Bone marrow (tissue), 2 donors: ENCODE measurements around the gene WNK2.
A peak's percentile ranks its signal among the peaks of the same experiment; 100 is the strongest.

Experiments used
- DNase-seq, 2 donors: peaks; one replicate each; lab custom pipeline; 2025; lab: John Stamatoyannopoulos, UW

Gene WNK2

GRCh38 chr9:93183663-93184431 is at the start of gene WNK2:
Gene WNK2, plus strand, starts transcription at chr9:93184139. Its CDS starts 791 bp downstream, at chr9:93184930.
- DNase-seq: no peak

- no peak for DNase-seq
Measured at GRCh38 chr9:93134740-93135444, 49.0 kb upstream of the WNK2 start.

GRCh38 chr9:93136011-93136440 is 47.9 kb upstream of the WNK2 start:
- DNase-seq: no peak

GRCh38 chr9:93137362-93137761 is 46.6 kb upstream of the WNK2 start:
- DNase-seq: no peak

DNA sequence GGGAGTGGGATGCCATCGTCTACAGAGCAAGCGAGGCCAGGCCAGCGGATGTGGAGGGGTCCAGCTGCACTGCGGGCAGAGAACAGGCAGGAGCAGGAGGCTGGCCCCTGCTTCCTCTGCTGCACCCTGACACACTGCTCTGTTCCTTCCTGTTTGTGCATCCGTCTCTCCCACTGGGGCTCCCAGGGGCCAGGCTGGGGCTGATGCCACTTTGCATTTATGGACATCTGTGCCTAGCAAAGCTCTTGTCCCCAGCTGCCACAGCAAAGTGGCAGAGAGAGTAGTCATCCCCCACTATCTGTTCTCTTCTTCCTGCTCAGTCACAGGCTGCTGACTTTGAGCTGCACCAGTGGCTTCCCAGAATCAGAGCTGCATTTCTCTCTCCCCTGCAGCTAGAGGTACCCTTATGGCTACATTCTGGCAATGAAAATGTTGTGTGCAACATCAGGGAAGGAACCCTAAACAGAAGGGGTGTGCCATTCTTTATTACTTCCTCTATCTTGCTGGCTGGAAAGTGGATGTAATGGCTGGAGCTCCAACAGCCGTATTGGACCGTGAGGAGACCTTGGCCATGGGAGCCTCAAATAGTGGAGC is 45.7 kb upstream of the WNK2 start:
- peak in 1 of 2 donors; percentile 23 for DNase-seq

DNA sequence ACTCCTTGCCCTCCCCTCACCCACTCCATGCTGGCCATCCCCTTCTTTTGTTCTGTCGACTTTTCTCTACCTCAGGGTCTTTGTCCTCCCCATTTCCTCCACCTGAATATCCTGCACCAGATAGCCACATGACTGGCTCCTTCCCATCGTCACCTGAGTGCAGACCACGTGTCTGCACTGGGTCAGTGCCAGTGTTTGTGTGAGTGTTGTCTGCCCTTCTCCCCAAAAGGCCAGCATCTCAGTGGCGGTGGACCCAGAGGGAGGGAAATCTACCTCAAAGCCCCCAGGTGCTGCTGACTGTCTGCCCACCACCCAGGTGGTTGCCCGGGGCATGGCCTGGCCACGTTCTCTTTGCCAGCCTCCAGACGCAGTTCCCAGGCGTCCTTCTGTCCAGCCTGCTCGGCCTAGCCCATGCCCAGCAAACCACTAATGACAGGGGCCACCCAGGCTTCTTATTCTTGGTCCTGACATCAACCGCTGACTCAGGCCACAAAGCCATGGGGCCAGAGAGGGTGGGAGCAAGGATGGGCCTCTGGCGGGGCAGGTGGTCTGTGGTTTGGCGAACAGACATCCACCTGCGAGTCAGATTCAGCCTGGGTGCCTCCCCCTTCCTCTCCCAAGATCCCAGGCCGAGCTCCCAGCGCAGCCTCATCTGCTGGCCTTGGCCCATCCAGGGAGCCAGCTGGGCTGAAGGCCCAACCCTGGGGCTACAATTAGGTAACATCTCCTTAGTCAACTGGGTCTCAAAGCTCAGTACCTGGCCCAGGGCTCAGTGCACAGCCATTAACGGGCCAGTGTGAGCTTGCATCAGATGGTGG is 44.4 kb upstream of the WNK2 start:
- DNase-seq: no peak

- no peak for DNase-seq
Measured at GRCh38 chr9:93141771-93142483, 42.0 kb upstream of the WNK2 start.

DNA sequence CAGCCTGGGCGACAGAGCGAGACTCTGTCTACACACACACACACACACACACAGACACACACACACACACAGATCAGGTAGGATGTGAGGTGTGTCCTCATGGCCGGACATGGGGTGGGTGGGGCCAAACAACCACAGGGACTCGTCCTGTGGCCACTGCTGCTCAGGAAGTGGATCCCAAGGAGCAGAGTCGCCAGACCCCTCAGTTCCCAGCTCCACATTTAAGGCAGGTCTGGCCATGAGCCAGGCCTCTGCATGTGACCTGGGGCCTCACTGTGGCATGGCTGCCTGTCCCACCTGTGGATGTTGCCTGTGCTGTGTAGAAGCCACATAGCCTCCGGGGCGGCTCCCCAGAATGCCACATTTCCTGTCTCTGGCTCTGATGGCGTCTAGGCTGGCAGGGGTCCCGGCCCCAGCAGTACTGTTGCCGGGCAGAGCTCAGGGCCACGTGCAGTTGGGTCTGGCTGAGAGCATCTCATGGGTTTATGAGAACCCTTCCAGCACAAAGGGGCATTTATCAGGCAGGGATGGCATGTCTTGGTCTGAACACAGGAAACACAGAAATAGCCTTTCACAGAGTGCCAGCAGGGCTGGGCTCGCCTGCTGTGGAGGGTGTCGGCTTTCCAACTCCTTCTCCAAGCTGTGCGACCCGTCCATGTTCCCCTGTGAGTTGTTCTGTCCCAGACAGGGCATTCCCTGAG is 40.0 kb upstream of the WNK2 start:
- DNase-seq: peak in 1 of 2 donors; percentile 37

DNA sequence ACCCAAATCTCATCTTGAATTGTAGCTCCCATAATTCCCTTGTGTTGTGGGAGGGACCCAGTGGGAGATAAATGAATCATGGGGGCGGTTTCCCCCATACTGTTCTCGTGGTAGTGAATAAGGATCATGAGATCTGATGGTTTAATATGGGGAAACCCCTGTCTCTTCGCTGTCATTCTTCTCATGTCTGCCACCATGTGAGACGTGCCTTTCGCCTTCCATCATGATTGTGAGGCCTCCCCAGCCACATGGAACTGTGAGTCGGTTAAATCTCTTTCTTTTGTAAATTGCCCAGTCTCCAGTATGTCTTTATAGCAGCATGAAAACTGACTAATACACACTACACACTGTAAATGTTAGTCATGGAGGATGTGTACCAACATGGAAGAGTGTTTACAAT is 37.2 kb upstream of the WNK2 start:
- peak in 1 of 2 donors; percentile 8 for DNase-seq

- DNase-seq: no peak
Measured at GRCh38 chr9:93147632-93148031, 36.3 kb upstream of the WNK2 start.

DNA sequence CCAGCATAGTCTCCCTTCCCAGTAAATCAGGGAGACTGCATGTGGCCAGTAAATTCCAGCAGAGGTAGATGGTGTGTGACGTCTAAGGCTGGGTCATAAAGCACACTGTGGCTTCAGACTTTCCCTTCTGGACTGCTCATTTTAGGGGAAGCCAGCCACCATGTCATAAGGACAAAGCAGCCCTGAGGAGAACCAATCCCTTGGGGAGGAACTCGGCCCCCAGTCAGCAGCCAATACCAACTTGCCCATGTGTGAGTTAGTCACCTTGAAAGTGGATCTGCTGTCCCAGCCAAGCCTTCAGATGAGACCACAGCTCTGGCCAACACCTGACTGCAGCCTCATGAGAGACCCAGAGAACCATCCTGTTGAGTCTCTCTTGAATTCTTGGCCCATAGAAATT is 35.2 kb upstream of the WNK2 start:
- no peak for DNase-seq

DNA sequence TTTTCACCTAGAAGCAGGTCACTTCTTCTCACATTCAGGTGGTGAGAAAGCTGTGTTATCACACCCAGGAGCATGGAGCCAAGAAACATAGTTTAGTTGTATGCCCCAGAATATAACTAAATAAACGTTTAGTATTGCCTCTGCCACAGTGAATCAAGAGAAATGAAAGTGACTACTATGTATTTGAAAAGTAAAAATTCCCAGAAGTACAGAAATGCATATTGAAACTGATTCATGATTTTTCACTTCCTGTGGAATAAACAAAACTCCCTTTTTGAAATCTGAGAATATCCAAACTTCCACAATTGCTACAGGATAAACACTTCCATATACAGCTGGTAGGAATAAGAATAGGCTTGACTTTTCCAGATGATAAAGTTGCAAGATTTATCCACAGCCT is 34.6 kb upstream of the WNK2 start:
- DNase-seq: no peak

GRCh38 chr9:93151097-93151784 is 32.7 kb upstream of the WNK2 start:
- DNase-seq: no peak

DNA sequence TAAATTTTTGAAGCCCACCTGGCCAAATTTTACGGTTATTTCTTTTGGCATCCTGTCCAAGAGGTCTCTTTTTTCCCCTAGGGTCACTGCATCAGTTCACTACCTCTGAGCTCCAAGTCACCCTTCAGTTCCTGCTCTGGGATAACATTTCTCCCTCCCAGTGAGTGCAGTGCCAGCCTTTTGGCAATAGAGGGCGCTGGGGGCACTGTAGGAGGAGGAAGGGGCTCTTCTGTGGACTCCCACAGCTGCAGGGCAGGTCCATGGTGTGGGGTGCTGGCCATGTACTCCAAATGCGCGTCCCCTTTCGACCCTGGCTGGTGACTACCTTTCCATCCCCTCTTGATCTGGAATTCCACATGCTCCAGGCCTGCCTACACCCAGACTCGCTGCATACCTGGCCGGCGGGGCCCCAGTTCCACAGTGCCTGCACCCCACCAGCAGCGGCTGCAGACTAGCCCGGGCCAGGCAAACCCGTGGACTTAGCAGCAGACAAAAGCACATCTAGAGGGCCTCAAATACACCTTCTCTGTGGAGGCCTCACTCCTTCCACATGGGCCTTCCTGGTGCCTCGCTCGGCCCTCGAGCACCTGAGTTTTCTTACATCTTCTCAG is 29.5 kb upstream of the WNK2 start:
- peak in 1 of 2 donors; percentile 26 for DNase-seq

DNA sequence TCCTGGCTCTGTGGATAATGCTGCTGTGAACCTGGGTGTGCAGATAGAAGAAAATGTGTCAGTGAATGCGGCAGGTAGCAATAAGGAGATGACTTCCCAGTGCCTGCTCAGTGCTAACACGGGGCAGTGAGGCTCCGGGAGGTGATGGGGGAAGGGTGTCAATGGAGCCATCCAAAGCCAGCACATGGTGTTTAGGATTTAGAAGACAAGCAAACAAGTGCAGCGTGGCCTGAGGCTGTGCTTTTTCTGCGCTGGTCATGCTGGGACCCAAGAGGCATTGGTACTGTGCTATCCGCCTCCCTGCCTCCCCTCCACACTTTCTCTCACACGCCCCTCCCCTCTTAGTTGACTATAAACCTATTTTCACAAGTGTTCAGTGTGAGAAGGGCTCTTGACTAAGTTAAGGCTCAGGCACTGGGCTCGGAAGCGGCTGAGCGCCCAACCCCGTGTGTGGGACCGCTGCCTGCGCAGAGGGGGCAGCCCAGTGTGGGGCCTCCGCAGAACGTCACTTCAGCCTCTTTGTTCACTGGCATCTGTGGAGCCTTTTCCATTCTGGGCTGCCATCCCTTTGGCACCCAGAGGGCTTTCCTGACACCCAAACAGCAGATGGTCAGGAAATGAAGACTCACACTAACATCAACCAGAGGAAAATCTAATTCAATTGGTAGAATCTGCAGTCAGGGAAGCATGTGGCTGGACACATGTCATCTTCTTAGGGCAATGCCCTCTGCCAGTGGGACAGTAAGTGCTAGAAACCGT is 28.0 kb upstream of the WNK2 start:
- DNase-seq: no peak

DNA sequence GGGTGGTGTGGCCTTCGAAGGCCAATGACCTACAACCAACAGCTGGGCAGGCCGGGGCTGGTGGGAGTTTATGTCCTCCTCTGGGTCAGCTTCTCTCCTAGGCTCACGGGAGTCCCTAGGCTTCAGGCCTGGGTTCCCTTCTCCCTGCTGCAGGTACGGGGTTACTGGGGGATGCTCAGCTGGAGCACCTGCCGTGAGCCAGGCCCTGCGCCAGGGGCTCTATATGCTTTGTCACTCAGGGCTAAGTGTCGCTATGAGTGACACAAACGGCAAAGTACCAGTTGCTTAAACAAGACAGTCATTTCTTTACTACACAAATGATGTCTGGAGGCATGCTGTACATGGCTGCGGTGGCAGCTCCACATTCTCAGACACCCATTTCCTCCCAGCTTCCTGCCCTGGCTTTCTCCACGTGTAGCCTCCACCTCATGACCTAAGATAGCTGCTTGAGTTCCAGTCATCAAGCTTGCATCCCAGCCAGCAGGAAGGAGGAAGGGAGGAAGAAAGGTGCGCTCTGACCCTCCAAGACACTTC is 27.4 kb upstream of the WNK2 start:
- DNase-seq: no peak

DNA sequence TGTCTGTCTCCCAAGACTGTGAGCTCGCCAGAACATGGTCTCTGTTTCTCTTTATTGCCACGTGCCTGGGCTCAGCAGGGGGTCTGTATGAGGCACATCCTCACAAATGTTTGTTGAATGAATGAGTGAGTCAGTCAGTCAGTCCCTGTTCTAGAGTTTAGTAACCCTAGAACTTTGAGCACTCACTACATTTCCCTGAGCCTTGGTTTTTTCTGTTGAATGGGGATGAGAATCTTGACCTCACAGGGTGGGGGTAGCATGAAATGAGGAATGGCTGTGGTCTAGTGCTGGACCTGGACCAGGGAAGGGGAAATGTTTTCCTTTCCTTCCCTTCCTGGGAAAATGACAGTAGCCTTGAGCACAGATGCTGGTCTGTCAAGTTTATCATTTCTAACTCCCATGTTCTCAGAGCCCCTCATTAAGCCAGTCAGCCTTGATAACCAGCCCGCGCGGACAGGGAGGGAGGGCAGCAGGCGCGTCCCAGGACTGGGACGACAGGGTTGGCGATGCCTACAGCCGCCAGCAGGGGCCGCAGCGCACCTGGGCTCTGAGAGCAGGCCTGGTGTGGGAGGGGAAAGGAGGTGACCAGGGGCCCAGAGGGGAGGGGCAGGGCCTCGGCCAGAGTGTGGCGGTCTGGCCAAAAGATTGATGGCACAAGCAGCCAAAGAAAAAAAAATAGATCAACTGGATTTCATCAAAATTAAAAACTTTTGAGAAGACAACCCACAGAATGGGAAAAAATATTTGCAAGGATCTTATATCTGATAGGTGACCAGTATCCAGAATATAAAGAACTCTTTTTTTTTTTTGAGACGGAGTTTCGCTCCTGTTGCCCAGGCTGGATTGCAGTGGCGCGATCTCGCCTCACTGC is 24.1 kb upstream of the WNK2 start:
- DNase-seq: peak in 1 of 2 donors; percentile 41
